Vagina (tissue), 2 donors: Measurements from ENCODE around the gene ABL1.

ENCODE experiments used
- POLR2A ChIP-seq, 2 donors: fragments of 450-650 bp; IDR thresholded peaks; one replicate each; pipeline ENCODE4 v1.6.1; 2017; ENCODE audit warnings: antibody characterized with exemption in 2 of 2, mild to moderate bottlenecking in 2 of 2, moderate library complexity in 2 of 2
- POLR2AphosphoS5 ChIP-seq, 2 donors: sonication (generic); formaldehyde crosslinking; IDR thresholded peaks; one replicate each; pipeline ENCODE4 v1.9.0; 2017; ENCODE audit warnings: antibody characterized with exemption in 2 of 2, mild to moderate bottlenecking in 2 of 2, low read depth in 1 of 2; ENCODE audit not compliant: insufficient read depth in 1 of 2
- TF ChIP-seq, protein P1 (sequence below), 3 experiments: fragments of 450-650 bp in 2 of 3; fragments of 200-600 bp in 1 of 3; sonication (generic) in 1 of 3; IDR thresholded peaks; one replicate each; pipeline ENCODE4 v1.5.1; 2017 to 2019; ENCODE audit warnings: antibody characterized with exemption in 3 of 3, mild to moderate bottlenecking in 2 of 3, moderate library complexity in 2 of 3

GRCh38 chr9:130918826-130919558, 83.9 kb downstream of the ABL1 start:
- TF ChIP-seq, protein P1, sequence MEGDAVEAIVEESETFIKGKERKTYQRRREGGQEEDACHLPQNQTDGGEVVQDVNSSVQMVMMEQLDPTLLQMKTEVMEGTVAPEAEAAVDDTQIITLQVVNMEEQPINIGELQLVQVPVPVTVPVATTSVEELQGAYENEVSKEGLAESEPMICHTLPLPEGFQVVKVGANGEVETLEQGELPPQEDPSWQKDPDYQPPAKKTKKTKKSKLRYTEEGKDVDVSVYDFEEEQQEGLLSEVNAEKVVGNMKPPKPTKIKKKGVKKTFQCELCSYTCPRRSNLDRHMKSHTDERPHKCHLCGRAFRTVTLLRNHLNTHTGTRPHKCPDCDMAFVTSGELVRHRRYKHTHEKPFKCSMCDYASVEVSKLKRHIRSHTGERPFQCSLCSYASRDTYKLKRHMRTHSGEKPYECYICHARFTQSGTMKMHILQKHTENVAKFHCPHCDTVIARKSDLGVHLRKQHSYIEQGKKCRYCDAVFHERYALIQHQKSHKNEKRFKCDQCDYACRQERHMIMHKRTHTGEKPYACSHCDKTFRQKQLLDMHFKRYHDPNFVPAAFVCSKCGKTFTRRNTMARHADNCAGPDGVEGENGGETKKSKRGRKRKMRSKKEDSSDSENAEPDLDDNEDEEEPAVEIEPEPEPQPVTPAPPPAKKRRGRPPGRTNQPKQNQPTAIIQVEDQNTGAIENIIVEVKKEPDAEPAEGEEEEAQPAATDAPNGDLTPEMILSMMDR (IDR thresholded peaks at IDR 0.05) = no peak
- TF ChIP-seq POLR2AphosphoS5 (IDR thresholded peaks at IDR 0.05; ENCODE audit: insufficient read depth in 1 of 2, low read depth in 1 of 2) (no peak), POLR2A (IDR thresholded peaks at IDR 0.05) (no peak)
